ENCODE results near the gene SPINK13.

Gene SPINK13, protein sequence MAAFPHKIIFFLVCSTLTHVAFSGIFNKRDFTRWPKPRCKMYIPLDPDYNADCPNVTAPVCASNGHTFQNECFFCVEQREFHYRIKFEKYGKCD

DNA sequence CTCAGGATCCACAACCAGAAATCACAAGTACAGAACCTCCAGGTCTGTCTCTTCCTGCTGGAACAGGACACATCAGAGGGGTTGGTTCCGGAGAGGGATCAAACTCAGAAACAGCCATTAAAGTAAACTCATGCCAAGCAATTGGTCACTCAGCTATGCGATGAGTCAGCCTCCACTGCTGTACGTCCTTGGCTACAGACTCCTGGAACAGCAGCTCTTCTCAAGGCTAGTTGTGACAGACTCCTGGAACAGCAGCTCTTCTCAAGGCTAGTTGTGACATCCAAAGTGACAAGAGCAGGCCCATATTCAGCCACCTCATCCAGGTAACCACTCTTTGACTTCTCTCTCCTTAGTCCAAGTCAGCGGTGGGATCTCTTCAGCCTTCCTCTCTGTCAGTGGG lies at the start of gene SPINK13:
Gene SPINK13 (plus strand): TSS at position 229 of the 400 bp plus-strand sequence. CDS start 1,279 bp downstream, outside the sequence.
- Histone ChIP-seq H3K9me3 (ENCODE audit: low read length) (no peaks in the 10 kb centered on the region), H3K36me3 (ENCODE audit: insufficient read depth, low read length) (no peaks in the 10 kb centered on the region), H3K27me3 (ENCODE audit: insufficient read depth, low read length) (no peaks in the 10 kb centered on the region), H2AFZ (ENCODE audit: low read depth, low read length) (no peak within 1 kb of the TSS), H3K4me1 (ENCODE audit: insufficient read depth, low read length) (no peaks in the 10 kb centered on the region), H3K4me3 (ENCODE audit: low read length) (no peak within 1 kb of the TSS)

DNA sequence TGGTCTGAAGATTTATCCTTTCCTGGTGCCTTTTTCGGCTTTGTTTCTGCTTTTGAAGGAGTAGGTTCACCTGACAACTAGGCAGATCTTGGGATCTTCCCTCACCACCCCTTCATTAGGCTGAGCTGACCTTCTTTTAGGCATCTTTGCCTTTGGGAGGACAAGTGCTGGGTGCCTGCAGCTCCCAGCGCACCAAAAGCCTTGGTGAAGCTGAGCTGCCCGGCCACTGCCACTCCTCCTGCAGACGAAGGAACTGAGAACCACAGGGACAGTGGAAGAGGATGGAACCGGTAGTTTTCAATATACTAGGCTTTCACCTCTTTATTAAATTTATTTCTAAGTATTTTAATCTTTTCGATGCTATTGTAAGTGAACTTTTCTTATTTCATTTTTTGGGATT lies 47.1 kb upstream of the SPINK13 start:
- no peak overlapping the region for H2AFZ ChIP-seq (ENCODE audit: low read depth, low read length)
- no peaks in the 10 kb centered on the region for H3K36me3 ChIP-seq (ENCODE audit: insufficient read depth, low read length)
- no peak overlapping the region for H3K4me3 ChIP-seq (ENCODE audit: low read length)
- H3K9me3 ChIP-seq (ENCODE audit: low read length) = no peaks in the 10 kb centered on the region
- H3K27me3 ChIP-seq (ENCODE audit: insufficient read depth, low read length) = no peaks in the 10 kb centered on the region
- H3K4me1 ChIP-seq (ENCODE audit: insufficient read depth, low read length) = no peaks in the 10 kb centered on the region

DNA sequence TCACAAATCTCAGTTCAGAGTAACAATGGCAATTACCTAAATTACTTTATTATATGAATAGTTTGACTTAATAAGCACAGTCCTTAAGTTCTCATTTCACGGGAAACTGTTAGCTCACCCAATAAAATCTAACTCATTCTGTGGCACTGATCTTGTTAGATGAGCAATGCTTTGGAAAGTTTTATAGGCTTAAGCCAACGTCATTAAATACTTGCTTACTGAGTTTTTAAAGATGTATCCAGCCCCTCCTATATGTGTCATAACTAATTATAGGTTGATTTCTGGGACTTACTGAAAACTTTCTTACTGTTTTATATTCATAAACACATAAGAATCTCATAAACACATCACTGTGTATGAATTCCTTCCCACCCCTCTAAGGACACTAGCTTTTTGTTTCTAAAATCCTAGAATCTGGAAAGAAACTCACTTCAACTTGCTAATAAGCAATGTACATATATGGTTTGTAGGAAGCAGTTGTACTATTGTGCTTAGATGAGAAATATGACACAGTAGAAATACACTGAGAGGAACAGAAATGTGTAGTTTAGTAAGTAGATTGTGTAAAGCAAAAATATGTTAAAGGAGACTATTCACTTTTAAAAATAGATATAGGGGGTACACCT lies 44.4 kb upstream of the SPINK13 start:
- Histone ChIP-seq H3K36me3 (ENCODE audit: insufficient read depth, low read length) (no peaks in the 10 kb centered on the region), H2AFZ (ENCODE audit: low read depth, low read length) (no peak overlapping the region), H3K27me3 (ENCODE audit: insufficient read depth, low read length) (no peaks in the 10 kb centered on the region), H3K9me3 (ENCODE audit: low read length) (no peaks in the 10 kb centered on the region), H3K4me3 (ENCODE audit: low read length) (no peak overlapping the region), H3K4me1 (ENCODE audit: insufficient read depth, low read length) (no peaks in the 10 kb centered on the region)

DNA sequence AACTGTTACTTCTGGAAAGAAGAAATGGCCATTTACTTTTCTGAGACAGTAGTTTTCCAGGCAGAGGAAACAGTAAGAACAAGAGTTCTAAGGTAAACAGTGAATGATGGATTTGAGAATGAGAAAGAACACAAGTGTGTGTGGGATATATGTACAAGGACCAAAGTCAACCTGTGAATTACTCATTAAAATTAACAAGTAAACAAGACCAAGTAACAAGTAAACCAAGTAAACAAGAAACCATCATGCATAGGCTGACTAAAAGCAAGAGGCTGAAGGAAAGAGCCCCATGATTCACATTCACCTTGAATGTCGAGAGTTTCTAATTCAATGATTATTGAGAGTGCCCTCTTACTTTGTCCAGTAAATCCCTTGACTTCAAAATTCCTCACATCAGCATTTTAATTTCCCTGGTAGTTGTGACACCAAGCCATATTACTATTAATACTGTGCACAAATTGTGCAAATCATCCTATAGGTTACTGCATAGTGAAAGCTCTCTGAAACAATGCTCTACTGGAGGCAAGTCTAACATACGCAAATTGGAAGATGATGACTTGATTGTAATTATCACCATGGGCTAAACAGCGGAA lies 40.1 kb upstream of the SPINK13 start:
- no peaks in the 10 kb centered on the region for H3K36me3 ChIP-seq (ENCODE audit: insufficient read depth, low read length)
- H3K9me3 ChIP-seq (ENCODE audit: low read length) = no peaks in the 10 kb centered on the region
- no peaks in the 10 kb centered on the region for H3K4me1 ChIP-seq (ENCODE audit: insufficient read depth, low read length)
- no peak overlapping the region for H2AFZ ChIP-seq (ENCODE audit: low read depth, low read length)
- no peaks in the 10 kb centered on the region for H3K27me3 ChIP-seq (ENCODE audit: insufficient read depth, low read length)
- H3K4me3 ChIP-seq (ENCODE audit: low read length) = no peak overlapping the region

DNA sequence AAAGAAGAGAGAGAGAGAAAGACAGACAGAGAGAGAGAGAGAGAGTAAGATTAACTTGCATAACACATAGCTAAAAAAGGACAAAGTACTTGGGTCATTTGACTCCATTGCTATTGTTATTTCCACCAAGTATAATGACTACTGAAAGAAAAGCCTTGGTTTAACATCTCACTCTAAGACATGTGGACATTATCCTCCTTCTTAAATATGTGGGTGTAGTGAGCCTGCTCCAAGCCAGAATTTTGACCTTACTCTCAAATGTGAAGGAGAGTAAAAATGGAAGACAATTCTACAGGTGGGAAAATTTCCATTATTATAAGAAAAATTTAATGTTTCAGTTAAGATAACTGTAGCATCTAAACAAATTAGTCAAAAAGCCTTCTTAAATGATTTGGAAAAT lies 38.8 kb upstream of the SPINK13 start:
- no peaks in the 10 kb centered on the region for H3K27me3 ChIP-seq (ENCODE audit: insufficient read depth, low read length)
- H3K4me1 ChIP-seq (ENCODE audit: insufficient read depth, low read length) = no peaks in the 10 kb centered on the region
- H2AFZ ChIP-seq (ENCODE audit: low read depth, low read length) = no peak overlapping the region
- no peak overlapping the region for H3K4me3 ChIP-seq (ENCODE audit: low read length)
- no peaks in the 10 kb centered on the region for H3K9me3 ChIP-seq (ENCODE audit: low read length)
- H3K36me3 ChIP-seq (ENCODE audit: insufficient read depth, low read length) = no peaks in the 10 kb centered on the region

DNA sequence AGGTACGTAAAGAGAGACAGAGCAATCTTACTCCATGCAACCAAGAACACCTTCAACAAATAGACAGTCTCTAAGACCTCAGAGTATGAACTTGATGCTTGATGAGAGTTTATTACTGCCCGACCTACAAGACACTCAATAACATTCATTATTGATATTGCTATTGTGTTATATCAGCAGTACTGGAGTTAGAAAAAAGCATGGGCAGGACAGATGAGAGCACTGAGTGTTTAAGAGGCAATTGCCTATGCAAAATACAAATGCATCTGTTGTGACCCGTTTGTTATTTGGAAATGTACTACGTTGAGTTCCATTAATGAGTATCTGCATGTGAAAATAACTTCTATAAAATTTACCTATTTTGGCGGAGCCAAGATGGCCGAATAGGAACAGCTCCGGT lies 38.4 kb upstream of the SPINK13 start:
- H3K27me3 ChIP-seq (ENCODE audit: insufficient read depth, low read length) = no peaks in the 10 kb centered on the region
- no peaks in the 10 kb centered on the region for H3K36me3 ChIP-seq (ENCODE audit: insufficient read depth, low read length)
- no peak overlapping the region for H3K4me3 ChIP-seq (ENCODE audit: low read length)

DNA sequence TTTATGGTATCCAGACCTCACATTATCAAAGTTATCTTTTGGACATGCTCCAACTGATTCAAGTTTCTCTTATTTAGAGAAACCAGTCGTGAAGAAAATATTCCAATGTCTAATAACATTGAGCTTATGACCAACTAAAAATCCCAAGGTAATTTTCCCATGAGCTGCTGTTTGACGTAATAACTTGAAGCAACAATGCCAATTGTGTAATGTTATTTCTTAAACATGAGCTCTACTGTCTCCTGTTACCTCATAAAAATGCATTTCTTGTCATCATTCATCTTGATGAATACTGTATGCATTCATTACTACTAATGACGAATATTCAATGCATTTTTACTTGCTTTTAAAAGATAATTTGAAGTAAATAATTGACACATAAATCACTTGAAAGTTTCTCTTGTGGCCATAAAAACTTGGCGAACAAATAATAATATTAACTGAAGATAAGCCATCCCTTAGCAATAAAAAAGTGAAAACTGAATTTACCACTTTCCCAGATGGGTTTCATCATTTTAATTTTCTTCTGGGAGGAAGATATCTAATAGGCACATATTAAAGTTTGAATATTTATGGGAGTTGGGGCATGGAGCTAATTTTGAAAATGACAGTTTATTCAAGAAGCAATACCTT lies 30.7 kb upstream of the SPINK13 start:
- Histone ChIP-seq H3K36me3 (ENCODE audit: insufficient read depth, low read length) (no peaks in the 10 kb centered on the region), H3K9me3 (ENCODE audit: low read length) (no peaks in the 10 kb centered on the region), H3K4me1 (ENCODE audit: insufficient read depth, low read length) (no peaks in the 10 kb centered on the region), H2AFZ (ENCODE audit: low read depth, low read length) (no peak overlapping the region), H3K27me3 (ENCODE audit: insufficient read depth, low read length) (no peaks in the 10 kb centered on the region), H3K4me3 (ENCODE audit: low read length) (no peak overlapping the region)

More for the DNA sequence above, 38.4 kb upstream of the SPINK13 start:
- Histone ChIP-seq H3K9me3 (ENCODE audit: low read length) (no peaks in the 10 kb centered on the region), H2AFZ (ENCODE audit: low read depth, low read length) (no peak overlapping the region), H3K4me1 (ENCODE audit: insufficient read depth, low read length) (no peaks in the 10 kb centered on the region)

DNA sequence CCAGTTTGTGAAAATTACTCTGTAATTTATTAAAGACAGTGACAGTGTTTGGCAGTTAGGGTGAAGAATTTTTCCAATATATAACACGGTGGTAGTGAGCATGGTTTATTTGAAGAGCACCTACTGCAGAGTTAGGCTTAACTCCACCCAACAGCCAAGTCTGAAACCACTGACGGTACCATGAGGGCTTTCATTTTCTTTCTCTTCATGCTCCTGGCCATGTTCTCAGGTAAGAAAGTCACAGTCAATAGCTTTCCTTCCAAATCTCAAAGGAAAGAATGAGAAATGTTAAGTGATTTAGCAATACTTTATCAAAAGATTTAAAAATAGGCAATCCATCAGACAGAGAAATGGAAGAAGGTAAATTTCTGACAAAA lies 30.2 kb upstream of the SPINK13 start, which contains the start of gene MARCOL:
Gene MARCOL (plus strand): TSS at position 108 of the 377 bp plus-strand sequence. CDS start 73 bp downstream, at position 181.
- H3K36me3 ChIP-seq (ENCODE audit: insufficient read depth, low read length) = no peaks in the 10 kb centered on the region
- no peaks in the 10 kb centered on the region for H3K4me1 ChIP-seq (ENCODE audit: insufficient read depth, low read length)
- H2AFZ ChIP-seq (ENCODE audit: low read depth, low read length) = no peak within 1 kb of the TSS
- no peaks in the 10 kb centered on the region for H3K27me3 ChIP-seq (ENCODE audit: insufficient read depth, low read length)
- no peaks in the 10 kb centered on the region for H3K9me3 ChIP-seq (ENCODE audit: low read length)
- no peak within 1 kb of the TSS for H3K4me3 ChIP-seq (ENCODE audit: low read length)

DNA sequence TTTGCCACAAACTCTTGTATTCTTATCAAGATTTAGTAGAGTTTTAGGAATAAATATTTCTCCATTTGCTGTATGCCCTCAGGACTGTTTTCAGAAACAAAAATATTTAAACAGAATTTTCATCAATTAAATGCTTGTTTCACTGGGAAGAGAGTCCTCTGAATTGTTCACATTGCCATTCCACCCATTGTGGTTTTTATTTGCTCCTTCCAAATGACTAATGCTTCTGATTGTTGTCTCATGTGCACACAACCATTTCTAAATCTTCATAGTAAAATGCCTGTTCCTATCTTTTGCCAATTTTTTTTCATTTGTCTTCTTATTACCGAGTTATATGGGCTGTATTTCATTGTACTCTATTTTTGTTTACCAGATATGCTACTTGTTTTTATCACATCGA lies 19.7 kb upstream of the SPINK13 start:
- Histone ChIP-seq H3K4me3 (ENCODE audit: low read length) (no peak overlapping the region), H3K27me3 (ENCODE audit: insufficient read depth, low read length) (no peaks in the 10 kb centered on the region), H2AFZ (ENCODE audit: low read depth, low read length) (no peak overlapping the region), H3K4me1 (ENCODE audit: insufficient read depth, low read length) (no peaks in the 10 kb centered on the region), H3K9me3 (ENCODE audit: low read length) (no peaks in the 10 kb centered on the region), H3K36me3 (ENCODE audit: insufficient read depth, low read length) (no peaks in the 10 kb centered on the region)

DNA sequence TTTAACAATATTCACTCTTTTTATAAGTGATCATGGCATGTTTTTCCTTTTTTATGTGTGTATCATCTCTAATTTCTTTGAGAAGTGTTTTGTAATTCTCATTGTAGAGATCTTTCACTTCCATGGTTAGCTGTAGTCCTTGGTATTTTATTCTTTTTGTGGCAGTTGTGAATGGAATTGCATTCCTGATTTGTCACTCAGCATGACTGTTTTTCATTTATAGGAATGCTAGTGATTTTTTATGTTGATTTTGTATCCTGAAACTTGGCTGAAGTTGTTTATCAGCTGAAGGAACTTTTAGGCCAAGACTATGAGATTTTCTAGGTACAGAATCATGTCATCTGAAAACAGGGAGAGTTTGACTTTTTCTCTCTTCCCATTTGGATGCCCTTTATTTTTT lies 13.1 kb upstream of the SPINK13 start:
- Histone ChIP-seq H3K36me3 (ENCODE audit: insufficient read depth, low read length) (no peaks in the 10 kb centered on the region), H3K27me3 (ENCODE audit: insufficient read depth, low read length) (no peaks in the 10 kb centered on the region), H3K4me3 (ENCODE audit: low read length) (no peak overlapping the region), H2AFZ (ENCODE audit: low read depth, low read length) (no peak overlapping the region), H3K4me1 (ENCODE audit: insufficient read depth, low read length) (no peaks in the 10 kb centered on the region), H3K9me3 (ENCODE audit: low read length) (no peaks in the 10 kb centered on the region)

DNA sequence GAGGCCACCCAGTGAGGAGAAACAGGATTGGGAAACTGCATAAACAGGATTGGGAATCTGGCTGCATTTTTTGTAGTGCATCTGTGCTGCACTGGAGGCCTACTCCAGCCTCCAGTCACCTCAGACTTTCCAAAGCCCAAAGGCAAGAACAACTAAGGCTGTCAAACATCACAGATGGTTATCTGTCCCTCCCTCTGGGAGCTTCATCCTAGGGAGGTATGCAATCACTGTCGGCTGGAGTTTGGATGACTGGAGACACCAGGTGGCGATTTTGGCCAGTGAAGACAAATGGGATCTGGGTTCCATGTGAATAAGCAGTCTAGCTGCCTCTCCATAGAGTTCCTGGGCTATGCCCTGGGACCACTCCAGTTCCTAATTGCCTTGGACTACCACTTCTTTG lies 9.3 kb upstream of the SPINK13 start:
- Histone ChIP-seq H3K9me3 (ENCODE audit: low read length) (no peaks in the 10 kb centered on the region), H3K4me1 (ENCODE audit: insufficient read depth, low read length) (no peaks in the 10 kb centered on the region), H3K36me3 (ENCODE audit: insufficient read depth, low read length) (no peaks in the 10 kb centered on the region), H3K27me3 (ENCODE audit: insufficient read depth, low read length) (no peaks in the 10 kb centered on the region), H2AFZ (ENCODE audit: low read depth, low read length) (no peak overlapping the region), H3K4me3 (ENCODE audit: low read length) (no peak overlapping the region)

DNA sequence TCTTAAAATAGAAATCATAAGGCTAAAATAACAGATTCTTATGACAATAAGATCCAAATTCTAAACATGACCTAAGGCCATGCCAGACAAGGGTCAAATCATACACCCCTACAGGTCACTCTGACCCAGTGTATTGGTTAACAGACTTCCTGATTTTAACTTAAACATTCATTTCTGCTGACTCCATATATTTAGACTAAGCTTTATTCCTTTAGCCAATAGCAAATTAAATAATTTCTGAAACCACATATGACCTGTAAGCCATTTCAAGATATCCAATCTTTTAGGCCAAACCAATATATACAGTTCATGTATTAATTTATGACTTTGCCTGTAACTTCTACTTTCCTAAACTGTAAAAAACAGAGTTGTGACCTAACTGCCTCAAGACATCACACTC lies 7.4 kb upstream of the SPINK13 start:
- Histone ChIP-seq H3K36me3 (ENCODE audit: insufficient read depth, low read length) (no peaks in the 10 kb centered on the region), H3K9me3 (ENCODE audit: low read length) (no peaks in the 10 kb centered on the region), H3K4me3 (ENCODE audit: low read length) (no peak overlapping the region), H3K4me1 (ENCODE audit: insufficient read depth, low read length) (no peaks in the 10 kb centered on the region), H3K27me3 (ENCODE audit: insufficient read depth, low read length) (no peaks in the 10 kb centered on the region), H2AFZ (ENCODE audit: low read depth, low read length) (no peak overlapping the region)

DNA sequence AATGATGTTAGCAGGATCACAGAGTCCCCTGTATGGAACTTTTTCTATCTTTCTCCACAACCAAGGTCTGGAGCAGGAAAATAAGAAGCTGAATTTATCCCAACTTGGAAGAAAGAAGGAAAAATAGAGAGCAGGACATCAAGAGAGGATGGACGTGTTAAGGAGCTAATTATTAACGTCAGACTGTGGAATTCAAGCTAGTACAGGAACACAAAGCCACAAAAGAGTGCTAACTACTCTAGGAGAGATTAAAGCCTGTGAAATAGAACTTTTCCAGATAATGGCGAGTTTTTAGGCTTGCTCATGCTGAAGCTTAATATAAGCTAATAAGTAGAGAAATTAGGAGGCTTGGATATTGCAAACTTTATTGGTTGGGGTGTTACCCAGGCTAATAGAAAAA lies 632 bp upstream of the SPINK13 start:
- H3K9me3 ChIP-seq (ENCODE audit: low read length) = no peaks in the 10 kb centered on the region
- H3K4me1 ChIP-seq (ENCODE audit: insufficient read depth, low read length) = no peaks in the 10 kb centered on the region
- no peaks in the 10 kb centered on the region for H3K27me3 ChIP-seq (ENCODE audit: insufficient read depth, low read length)
- H2AFZ ChIP-seq (ENCODE audit: low read depth, low read length) = no peak overlapping the region
- H3K36me3 ChIP-seq (ENCODE audit: insufficient read depth, low read length) = no peaks in the 10 kb centered on the region
- no peak overlapping the region for H3K4me3 ChIP-seq (ENCODE audit: low read length)
